Common myeloid progenitor, CD34-positive (primary cell): Measurements from ENCODE around the gene MRPL16. TPM values are rescaled to one million over a fixed set of nuclear protein-coding genes. Genes with fewer than 3 reads are reported as not detected.
"Not testable (repeated sequence)": the region's sequence is repeated elsewhere in the genome, so short reads cannot be mapped to it uniquely, and the experiment has no call there.

ENCODE experiments used
- CTCF ChIA-PET: fragments of 350-600 bp; sonication (Branson Sonifier 250); formaldehyde crosslinking; loops from one replicate; lab custom pipeline; 2021; ENCODE audit warnings: antibody characterized with exemption; lab: Charles Lee
- POLR2A ChIA-PET: fragments of 350-600 bp; sonication (Branson Sonifier 250); formaldehyde crosslinking; loops from one replicate; lab custom pipeline; 2021; ENCODE audit warnings: antibody characterized with exemption; lab: Charles Lee
- DNase-seq, 3 donors: peaks; one replicate each; pipeline versions ENCODE4 v3.0.0 to v3.0.0-alpha.2; 2013
- H3K27ac ChIP-seq, 2 experiments: 1 replicate in 1 of 2; 2 replicates in 1 of 2; pipeline ENCODE4 v1.7.0; 2013; ENCODE audit warnings: inconsistent platforms in 2 of 2, low read length in 2 of 2, mild to moderate bottlenecking in 2 of 2, low read depth in 1 of 2, moderate library complexity in 1 of 2; ENCODE audit not compliant: severe bottlenecking in 2 of 2, insufficient read depth in 1 of 2, poor library complexity in 1 of 2
- H3K27me3 ChIP-seq, 5 experiments: replicated peaks in 2 of 5; 1 replicate in 3 of 5; 2 replicates in 2 of 5; pipeline versions ENCODE4 v1.6.1 to v1.7.0; 2013; ENCODE audit warnings: low read length in 4 of 5, mild to moderate bottlenecking in 2 of 5, moderate library complexity in 2 of 5, inconsistent platforms in 1 of 5; ENCODE audit not compliant: insufficient read depth in 5 of 5, control insufficient read depth in 4 of 5
- H3K36me3 ChIP-seq, 4 experiments: 1 replicate in 2 of 4; 2 replicates in 2 of 4; pipeline versions ENCODE4 v1.6.1 to v1.7.0; 2013; ENCODE audit warnings: low read length in 3 of 4, control low read depth in 1 of 4, mild to moderate bottlenecking in 1 of 4; ENCODE audit not compliant: control insufficient read depth in 4 of 4, insufficient read depth in 4 of 4
- H3K4me1 ChIP-seq, 4 experiments: 1 replicate in 3 of 4; 2 replicates in 1 of 4; pipeline versions ENCODE4 v1.6.1 to v1.7.1; 2013; ENCODE audit warnings: low read length in 3 of 4, mild to moderate bottlenecking in 3 of 4, control low read depth in 1 of 4, inconsistent platforms in 1 of 4, moderate library complexity in 1 of 4; ENCODE audit not compliant: control insufficient read depth in 4 of 4, insufficient read depth in 4 of 4; ENCODE audit errors: control extremely low read depth in 1 of 4
- H3K4me3 ChIP-seq, 7 experiments: 1 replicate in 4 of 7; 2 replicates in 3 of 7; pipeline versions ENCODE4 v1.5.1 to v1.7.0; 2013; ENCODE audit warnings: mild to moderate bottlenecking in 7 of 7, low read length in 6 of 7, moderate library complexity in 6 of 7, inconsistent platforms in 2 of 7, low read depth in 2 of 7, control low read depth in 1 of 7; ENCODE audit not compliant: insufficient read depth in 4 of 7, control insufficient read depth in 1 of 7; ENCODE audit errors: extremely low read depth in 1 of 7
- H3K9me3 ChIP-seq, 5 experiments: 1 replicate in 4 of 5; 2 replicates in 1 of 5; pipeline versions ENCODE4 v1.6.1 to v1.7.1; 2013; ENCODE audit warnings: low read length in 4 of 5, mild to moderate bottlenecking in 2 of 5, inconsistent platforms in 1 of 5, low read depth in 1 of 5, moderate library complexity in 1 of 5; ENCODE audit not compliant: control insufficient read depth in 4 of 5, insufficient read depth in 2 of 5; ENCODE audit errors: control extremely low read depth in 1 of 5
- WGBS: methylation state at CpG from one replicate; pipeline ENCODE4 v1.1.5; 2013; ENCODE audit not compliant: insufficient coverage; 5-methylcytosine and 5-hydroxymethylcytosine counted together
- polyA plus RNA-seq: library from polyadenylated mRNA; unstranded; fragments of 120-200 nt; gene quantifications from one replicate; pipeline ENCODE4 v1.2.1, GENCODE V29; 2013

MRPL16 gene
- polyA plus RNA-seq: 108 TPM

GRCh38 chr11:59810189-59810910 lies at the start of gene MRPL16:
Gene MRPL16, minus strand, starts transcription at chr11:59810778. Its CDS starts 120 bp downstream, at chr11:59810658.
- CTCF ChIA-PET: interaction anchor here (2.0 to 8.0 kb wide), 4 partner anchors 10 to 56 kb away, joined by 4 to 65 read pairs (median 11); partner anchors contain the start of gene STX3
- POLR2A ChIA-PET: interaction anchor here (0.7 kb wide), 1 partner anchor 130 kb away, joined by 3 read pairs; no protein-coding TSS in a partner anchor
- WGBS: under 1% methylated on average over 45 of the region's 54 CpGs

GRCh38 chr11:59859673-59860072 lies 49.1 kb upstream of the MRPL16 start:
- CTCF ChIA-PET: interaction anchor here (0.9 kb wide), 1 partner anchor 80 kb away, joined by 3 read pairs; no protein-coding TSS in a partner anchor
- peak in 2 of 3 donors; percentile 21 to 35 for DNase-seq

More at GRCh38 chr11:59810189-59810910, at the start of gene MRPL16:
- Histone ChIP-seq H3K4me1 (peaks cover 20 to 62% (median 45%) of the 10 kb centered on the region in 4 experiments), H3K4me3 (peak within 1 kb of the TSS; percentile 71 to 99 (median 97)), H3K9me3 (no peaks in the 10 kb centered on the region), H3K27ac (peak within 1 kb of the TSS; percentile 62 to 88), H3K36me3 (peaks cover 0 to 34% (median 14%) of the 10 kb centered on the region in 4 experiments), H3K27me3 (no peaks in the 10 kb centered on the region)
- peak; percentile 93 to 97 (median 96) for DNase-seq

GRCh38 chr11:59857439-59858434 lies 47.2 kb upstream of the MRPL16 start:
- no peak overlapping the region for H3K4me3 ChIP-seq
- WGBS: 93% methylated on average over 6 of the region's 10 CpGs
- POLR2A ChIA-PET: no interaction called here
- DNase-seq: peak in 1 of 3 donors; percentile 8
- no peaks in the 10 kb centered on the region for H3K9me3 ChIP-seq
- CTCF ChIA-PET: interaction anchor here (0.8 kb wide), 1 partner anchor 394 kb away, joined by 5 read pairs; no protein-coding TSS in a partner anchor
- peak overlapping the region in 1 of 2 experiments; percentile 56 for H3K27ac ChIP-seq
- no peaks in the 10 kb centered on the region for H3K27me3 ChIP-seq
- H3K4me1 ChIP-seq: peaks cover 0 to 7% (median 3%) of the 10 kb centered on the region in 4 experiments
- no peaks in the 10 kb centered on the region for H3K36me3 ChIP-seq

More at GRCh38 chr11:59859673-59860072, 49.1 kb upstream of the MRPL16 start:
- H3K27me3 ChIP-seq: no peaks in the 10 kb centered on the region
- peaks cover 0 to 7% (median 3%) of the 10 kb centered on the region in 4 experiments for H3K4me1 ChIP-seq
- H3K9me3 ChIP-seq: no peaks in the 10 kb centered on the region
- H3K36me3 ChIP-seq: no peaks in the 10 kb centered on the region
- POLR2A ChIA-PET: interaction anchor here (0.5 kb wide), 1 partner anchor 1296 kb away, joined by 6 read pairs; no protein-coding TSS in a partner anchor
- H3K27ac ChIP-seq: no peak overlapping the region
- no peak overlapping the region for H3K4me3 ChIP-seq

- whole genome bisulfite sequencing: 57% methylated on average over 2 of the region's 2 CpGs
- POLR2A ChIA-PET: no interaction called here
Observed at GRCh38 chr11:59854871-59855270, 44.3 kb upstream of the MRPL16 start.

GRCh38 chr11:59851416-59851815 lies 40.8 kb upstream of the MRPL16 start:
- 90% methylated on average over 2 of the region's 5 CpGs for WGBS
- H3K27me3 ChIP-seq, H3K36me3 ChIP-seq, CTCF ChIA-PET, POLR2A ChIA-PET, H3K4me3 ChIP-seq, H3K4me1 ChIP-seq, DNase-seq, H3K9me3 ChIP-seq, H3K27ac ChIP-seq: not testable (repeated sequence)

More at GRCh38 chr11:59854871-59855270, 44.3 kb upstream of the MRPL16 start:
- no peaks in the 10 kb centered on the region for H3K9me3 ChIP-seq
- H3K27me3 ChIP-seq: no peaks in the 10 kb centered on the region
- no peak overlapping the region for H3K27ac ChIP-seq
- DNase-seq: no peak
- no peak overlapping the region for H3K4me3 ChIP-seq
- peaks cover 0 to 7% (median 3%) of the 10 kb centered on the region in 4 experiments for H3K4me1 ChIP-seq
- no peaks in the 10 kb centered on the region for H3K36me3 ChIP-seq
- CTCF ChIA-PET: no interaction called here

- 100% methylated on average over 2 of the region's 2 CpGs for WGBS
- POLR2A ChIA-PET, DNase-seq, H3K27me3 ChIP-seq, H3K4me1 ChIP-seq, H3K9me3 ChIP-seq, H3K36me3 ChIP-seq, H3K27ac ChIP-seq, H3K4me3 ChIP-seq: not testable (repeated sequence)
- CTCF ChIA-PET: interaction anchor here (0.7 to 1.1 kb wide), 2 partner anchors 23 to 240 kb away, joined by 3 read pairs; no protein-coding TSS in a partner anchor
Observed at GRCh38 chr11:59849551-59849950, 39.0 kb upstream of the MRPL16 start.
